Bronchial epithelial cell (primary cell): ENCODE results near the gene SYT2. TPM values are rescaled to one million over a fixed set of nuclear protein-coding genes. Genes with fewer than 3 reads are reported as not detected.

Experiments
- DNase-seq: peaks from one replicate; pipeline ENCODE4 v3.0.0-alpha.2; 2010; ENCODE audit warnings: low read depth
- FAIRE-seq: peaks from 2 replicates; lab custom pipeline; 2011; peaks lifted over from hg19 to GRCh38; lab: Jason Lieb, UNC
- H3K27me3 ChIP-seq: 2 replicates; pipeline ENCODE4 v1.5.1; 2011; ENCODE audit warnings: low read length; ENCODE audit not compliant: control insufficient read depth, insufficient read depth
- H3K36me3 ChIP-seq: 2 replicates; pipeline ENCODE4 v1.5.1; 2011; ENCODE audit warnings: low read length; ENCODE audit not compliant: control insufficient read depth, insufficient read depth
- H3K4me3 ChIP-seq: 2 replicates; pipeline ENCODE4 v1.5.1; 2011; ENCODE audit warnings: mild to moderate bottlenecking, low read depth, low read length, control low read depth
- total RNA-seq: library from RNA; depleted of rRNA; stranded (reverse); fragments of >200 nt; gene quantifications from 2 replicates; pipeline ENCODE4 v1.2.1, GENCODE V29; 2014
- TF ChIP-seq, protein P1 (sequence below): IDR thresholded peaks from 2 replicates; pipeline ENCODE4 v1.5.1; 2011; ENCODE audit warnings: mild to moderate bottlenecking, moderate library complexity, low read length, control low read depth, inconsistent platforms; ENCODE audit not compliant: insufficient read depth, severe bottlenecking

SYT2 gene
- total RNA-seq, 1 donor from 2014 or later: under 0.01 TPM

DNA sequence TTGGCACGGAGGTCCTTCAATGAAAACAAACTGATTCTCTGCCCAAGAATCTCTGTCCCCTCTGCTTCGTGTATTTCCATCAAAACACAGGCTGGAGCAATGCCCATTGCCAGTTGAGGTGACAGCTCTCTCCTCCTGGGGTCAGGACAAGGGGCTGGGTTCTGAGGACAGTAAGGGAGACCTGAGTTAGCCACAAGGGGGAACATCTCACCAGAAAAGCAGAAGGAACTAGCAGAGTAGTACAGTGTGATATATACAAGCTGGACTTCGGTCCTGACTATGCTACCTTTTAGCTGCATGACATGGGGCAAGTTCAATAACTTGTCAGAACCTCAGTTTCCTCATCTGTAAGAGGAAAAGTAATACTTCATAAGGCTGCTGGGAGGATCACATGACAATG is 50.3 kb downstream of the SYT2 start:
- TF ChIP-seq, protein P1, sequence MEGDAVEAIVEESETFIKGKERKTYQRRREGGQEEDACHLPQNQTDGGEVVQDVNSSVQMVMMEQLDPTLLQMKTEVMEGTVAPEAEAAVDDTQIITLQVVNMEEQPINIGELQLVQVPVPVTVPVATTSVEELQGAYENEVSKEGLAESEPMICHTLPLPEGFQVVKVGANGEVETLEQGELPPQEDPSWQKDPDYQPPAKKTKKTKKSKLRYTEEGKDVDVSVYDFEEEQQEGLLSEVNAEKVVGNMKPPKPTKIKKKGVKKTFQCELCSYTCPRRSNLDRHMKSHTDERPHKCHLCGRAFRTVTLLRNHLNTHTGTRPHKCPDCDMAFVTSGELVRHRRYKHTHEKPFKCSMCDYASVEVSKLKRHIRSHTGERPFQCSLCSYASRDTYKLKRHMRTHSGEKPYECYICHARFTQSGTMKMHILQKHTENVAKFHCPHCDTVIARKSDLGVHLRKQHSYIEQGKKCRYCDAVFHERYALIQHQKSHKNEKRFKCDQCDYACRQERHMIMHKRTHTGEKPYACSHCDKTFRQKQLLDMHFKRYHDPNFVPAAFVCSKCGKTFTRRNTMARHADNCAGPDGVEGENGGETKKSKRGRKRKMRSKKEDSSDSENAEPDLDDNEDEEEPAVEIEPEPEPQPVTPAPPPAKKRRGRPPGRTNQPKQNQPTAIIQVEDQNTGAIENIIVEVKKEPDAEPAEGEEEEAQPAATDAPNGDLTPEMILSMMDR: no peak
- peaks cover 10% of the 10 kb centered on the region for H3K27me3 ChIP-seq
- H3K36me3 ChIP-seq: no peaks in the 10 kb centered on the region
- DNase-seq (no peak), FAIRE-seq (no peak)
- no peak overlapping the region for H3K4me3 ChIP-seq

DNA sequence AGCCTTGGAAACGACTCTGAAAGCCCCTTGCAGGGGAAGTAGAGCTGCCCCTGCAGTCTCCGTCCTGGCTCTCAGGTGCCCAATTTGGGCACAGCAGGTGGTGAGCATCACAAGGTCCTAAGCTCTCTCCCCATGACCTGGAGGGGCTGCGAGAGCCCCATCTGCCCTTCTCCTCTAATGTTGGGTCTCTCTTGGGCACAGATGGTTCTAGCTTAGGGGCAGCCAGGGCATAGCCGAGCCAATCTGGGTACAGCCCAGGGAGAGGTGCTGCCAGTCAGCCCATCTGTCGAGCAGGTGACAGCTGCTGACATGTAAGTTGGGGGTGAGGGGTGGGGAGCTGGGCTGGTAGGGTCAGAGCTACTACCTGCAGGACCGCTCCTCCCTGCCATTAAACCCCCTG is 50.7 kb downstream of the SYT2 start:
- no peak overlapping the region for H3K4me3 ChIP-seq
- DNase-seq (no peak), FAIRE-seq (no peak)
- H3K36me3 ChIP-seq: no peaks in the 10 kb centered on the region
- TF ChIP-seq, protein P1: no peak
- peaks cover 10% of the 10 kb centered on the region for H3K27me3 ChIP-seq

- FAIRE-seq: no peak
- no peak for DNase-seq
- Histone ChIP-seq H3K4me3 (no peak overlapping the region), H3K36me3 (no peaks in the 10 kb centered on the region), H3K27me3 (peaks cover 10% of the 10 kb centered on the region)
- TF ChIP-seq, protein P1: no peak
Observed at GRCh38 chr1:202658769-202659168, 51.5 kb downstream of the SYT2 start.

- Histone ChIP-seq H3K36me3 (no peaks in the 10 kb centered on the region), H3K27me3 (peaks cover 10% of the 10 kb centered on the region), H3K4me3 (no peak overlapping the region)
- DNase-seq: no peak
- TF ChIP-seq, protein P1: no peak
- FAIRE-seq: no peak
Observed at GRCh38 chr1:202658251-202658759, 51.9 kb downstream of the SYT2 start.

- peaks cover 7% of the 10 kb centered on the region for H3K27me3 ChIP-seq
- TF ChIP-seq, protein P1: peak; percentile 6
- H3K4me3 ChIP-seq: no peak overlapping the region
- FAIRE-seq (peak; percentile 52), DNase-seq (peak; percentile 22)
- no peaks in the 10 kb centered on the region for H3K36me3 ChIP-seq
Observed at GRCh38 chr1:202656951-202657646, 53.2 kb downstream of the SYT2 start.
